Nephron progenitor cell (in vitro differentiated cells): ENCODE measurements around the gene PAPPA2.

Experiments used
- DNase-seq: peaks from one replicate; pipeline ENCODE4 v3.0.0; 2021
- H3K27ac Mint-ChIP-seq: 2 replicates; pipeline ENCODE4 v1.8.0; 2021; ENCODE audit warnings: mild to moderate bottlenecking, moderate library complexity, mixed read lengths
- H3K27me3 Mint-ChIP-seq: 2 replicates; pipeline ENCODE4 v1.8.0; 2021; ENCODE audit warnings: mild to moderate bottlenecking, low read depth, mixed read lengths; ENCODE audit not compliant: poor library complexity
- H3K36me3 Mint-ChIP-seq: 2 replicates; pipeline ENCODE4 v1.8.0; 2021; ENCODE audit warnings: low read depth, mixed read lengths
- H3K4me1 Mint-ChIP-seq: 2 replicates; pipeline ENCODE4 v1.8.0; 2021; ENCODE audit warnings: mixed read lengths
- H3K4me3 Mint-ChIP-seq: 2 replicates; pipeline ENCODE4 v1.8.0; 2021; ENCODE audit warnings: mild to moderate bottlenecking, moderate library complexity, mixed read lengths
- H3K9me3 Mint-ChIP-seq: 2 replicates; pipeline ENCODE4 v1.8.0; 2021; ENCODE audit warnings: mild to moderate bottlenecking, moderate library complexity, mixed read lengths
- TF ChIP-seq, protein P1 (sequence below): fragments of 200-600 bp; sonication (generic); IDR thresholded peaks from 2 replicates; pipeline ENCODE4 v1.5.0; 2021; ENCODE audit warnings: antibody characterized with exemption

PAPPA2 gene

DNA sequence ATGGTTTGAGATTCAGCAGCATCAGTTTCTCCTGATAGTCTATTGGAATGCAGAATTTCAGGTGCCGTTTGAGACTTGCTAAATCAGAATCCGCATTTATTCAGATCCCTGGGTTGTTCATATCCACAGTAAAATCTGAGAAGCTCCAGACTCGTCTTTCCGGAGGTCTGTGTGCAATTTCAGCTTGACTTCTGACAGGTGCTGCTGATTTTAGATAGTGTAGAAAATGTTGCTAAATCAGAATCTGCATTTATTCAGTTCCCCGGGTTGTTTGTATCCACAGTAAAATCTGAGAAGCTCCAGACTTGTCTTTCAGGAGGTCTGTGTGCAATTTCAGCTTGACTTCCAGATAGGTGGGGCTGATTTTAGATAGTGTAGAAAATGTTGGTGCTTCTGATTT is 113.7 kb downstream of the PAPPA2 start:
- TF ChIP-seq, protein P1, sequence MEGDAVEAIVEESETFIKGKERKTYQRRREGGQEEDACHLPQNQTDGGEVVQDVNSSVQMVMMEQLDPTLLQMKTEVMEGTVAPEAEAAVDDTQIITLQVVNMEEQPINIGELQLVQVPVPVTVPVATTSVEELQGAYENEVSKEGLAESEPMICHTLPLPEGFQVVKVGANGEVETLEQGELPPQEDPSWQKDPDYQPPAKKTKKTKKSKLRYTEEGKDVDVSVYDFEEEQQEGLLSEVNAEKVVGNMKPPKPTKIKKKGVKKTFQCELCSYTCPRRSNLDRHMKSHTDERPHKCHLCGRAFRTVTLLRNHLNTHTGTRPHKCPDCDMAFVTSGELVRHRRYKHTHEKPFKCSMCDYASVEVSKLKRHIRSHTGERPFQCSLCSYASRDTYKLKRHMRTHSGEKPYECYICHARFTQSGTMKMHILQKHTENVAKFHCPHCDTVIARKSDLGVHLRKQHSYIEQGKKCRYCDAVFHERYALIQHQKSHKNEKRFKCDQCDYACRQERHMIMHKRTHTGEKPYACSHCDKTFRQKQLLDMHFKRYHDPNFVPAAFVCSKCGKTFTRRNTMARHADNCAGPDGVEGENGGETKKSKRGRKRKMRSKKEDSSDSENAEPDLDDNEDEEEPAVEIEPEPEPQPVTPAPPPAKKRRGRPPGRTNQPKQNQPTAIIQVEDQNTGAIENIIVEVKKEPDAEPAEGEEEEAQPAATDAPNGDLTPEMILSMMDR, result no peak
- no peak for DNase-seq
- H3K4me1 Mint-ChIP-seq, result peaks cover 24% of the 10 kb centered on the region
- no peaks in the 10 kb centered on the region for H3K36me3 Mint-ChIP-seq
- H3K4me3 Mint-ChIP-seq, result no peak overlapping the region
- peaks cover 10% of the 10 kb centered on the region for H3K27me3 Mint-ChIP-seq
- H3K9me3 Mint-ChIP-seq, result peaks cover 3% of the 10 kb centered on the region
- no peak overlapping the region for H3K27ac Mint-ChIP-seq

- Mint-ChIP-seq H3K36me3 (no peaks in the 10 kb centered on the region), H3K4me1 (peaks cover 19% of the 10 kb centered on the region), H3K27me3 (peaks cover 10% of the 10 kb centered on the region), H3K27ac (peak overlapping the region; percentile 69), H3K4me3 (no peak overlapping the region), H3K9me3 (peaks cover 3% of the 10 kb centered on the region)
- DNase-seq, result no peak
- TF ChIP-seq, protein P1, result no peak
These were observed 114.7 kb downstream of the PAPPA2 start for GRCh38 chr1:176577646-176578197.

DNA sequence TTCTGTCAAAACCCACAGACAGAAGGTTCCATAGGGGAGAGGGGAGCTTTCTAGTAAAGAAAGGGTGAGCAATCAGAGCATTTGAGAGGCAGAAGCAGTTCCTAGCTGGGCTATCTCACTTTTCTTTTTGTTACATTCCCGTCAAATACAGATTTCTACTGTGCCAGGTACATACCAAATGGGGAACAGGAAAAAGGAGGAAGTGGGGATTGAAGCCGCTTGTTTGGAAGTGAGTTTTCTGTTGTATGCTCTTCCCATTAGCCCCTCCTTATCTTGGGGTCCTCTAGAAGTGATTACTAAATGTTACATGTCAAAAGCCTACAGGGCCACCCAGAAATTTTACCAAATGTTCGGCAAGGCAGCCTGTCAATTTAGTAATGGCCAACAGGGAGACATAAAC is 116.1 kb downstream of the PAPPA2 start:
- TF ChIP-seq, protein P1, result no peak
- H3K27ac Mint-ChIP-seq, result no peak overlapping the region
- DNase-seq, result no peak
- H3K4me3 Mint-ChIP-seq, result no peak overlapping the region
- peaks cover 19% of the 10 kb centered on the region for H3K4me1 Mint-ChIP-seq
- no peaks in the 10 kb centered on the region for H3K36me3 Mint-ChIP-seq
- H3K27me3 Mint-ChIP-seq, result peaks cover 8% of the 10 kb centered on the region
- peaks cover 3% of the 10 kb centered on the region for H3K9me3 Mint-ChIP-seq

GRCh38 chr1:176595217-176595616 is 132.2 kb downstream of the PAPPA2 start:
- no peaks in the 10 kb centered on the region for H3K9me3 Mint-ChIP-seq
- H3K4me1 Mint-ChIP-seq, result no peaks in the 10 kb centered on the region
- DNase-seq, result no peak
- H3K4me3 Mint-ChIP-seq, result no peak overlapping the region
- peaks cover 19% of the 10 kb centered on the region for H3K27me3 Mint-ChIP-seq
- TF ChIP-seq, protein P1, result no peak
- H3K27ac Mint-ChIP-seq, result no peak overlapping the region
- H3K36me3 Mint-ChIP-seq, result no peaks in the 10 kb centered on the region

DNA sequence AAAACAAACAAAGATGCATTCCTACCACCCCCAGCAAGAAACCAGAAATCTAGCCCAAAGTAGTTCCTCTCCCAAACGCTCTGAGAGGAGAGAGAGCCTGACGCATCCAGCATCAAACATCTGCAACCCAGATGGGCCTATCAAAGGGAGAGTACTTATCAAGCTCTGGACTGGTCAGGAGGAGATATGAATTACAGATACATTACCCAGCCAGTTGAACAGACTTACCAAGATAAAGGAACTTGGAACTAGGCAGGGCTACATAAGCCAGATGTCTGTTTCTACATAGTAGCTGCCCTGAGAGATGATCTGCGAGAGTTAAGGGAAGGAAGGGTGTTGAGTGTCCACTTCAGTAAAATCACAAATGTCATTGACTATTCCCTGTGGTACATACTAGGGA is 138.4 kb downstream of the PAPPA2 start:
- H3K9me3 Mint-ChIP-seq, result peaks cover 7% of the 10 kb centered on the region
- no peak overlapping the region for H3K4me3 Mint-ChIP-seq
- H3K36me3 Mint-ChIP-seq, result no peaks in the 10 kb centered on the region
- no peaks in the 10 kb centered on the region for H3K4me1 Mint-ChIP-seq
- no peak overlapping the region for H3K27ac Mint-ChIP-seq
- TF ChIP-seq, protein P1, result no peak
- no peak for DNase-seq
- peaks cover 7% of the 10 kb centered on the region for H3K27me3 Mint-ChIP-seq

DNA sequence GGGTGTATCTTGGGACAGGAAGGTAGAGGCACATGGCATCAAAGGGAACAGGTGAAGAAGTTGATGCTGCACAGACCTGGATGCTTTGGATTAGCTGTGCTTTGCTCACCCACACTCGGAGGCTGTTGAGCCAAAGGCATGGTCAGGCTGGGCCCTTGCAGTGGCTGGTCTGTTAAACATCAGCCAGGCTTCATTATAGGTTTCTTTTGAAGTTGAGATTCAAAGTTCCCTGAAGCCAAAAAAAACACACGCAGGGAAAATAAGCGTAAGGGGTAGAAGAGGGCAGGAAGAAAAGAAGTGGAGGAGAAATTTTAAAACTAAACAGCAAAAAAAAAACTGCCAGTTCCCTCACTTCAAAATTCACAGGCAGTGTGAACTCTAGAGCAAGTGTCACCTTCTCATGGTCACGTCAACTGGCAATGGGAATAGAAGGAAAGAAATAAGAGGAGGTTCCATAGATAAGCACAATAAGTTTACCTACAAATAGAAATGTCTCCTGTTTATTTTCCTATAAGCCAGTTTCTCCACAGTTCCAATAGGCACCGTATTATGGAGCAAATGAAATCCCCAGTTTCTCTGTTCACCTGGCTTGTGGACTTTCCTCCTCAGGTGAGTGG is 139.5 kb downstream of the PAPPA2 start:
- Mint-ChIP-seq H3K4me3 (no peak overlapping the region), H3K27me3 (peaks cover 3% of the 10 kb centered on the region), H3K27ac (no peak overlapping the region), H3K9me3 (peaks cover 7% of the 10 kb centered on the region), H3K36me3 (no peaks in the 10 kb centered on the region), H3K4me1 (no peaks in the 10 kb centered on the region)
- no peak for DNase-seq
- TF ChIP-seq, protein P1, result no peak
